ENCODE data around the gene ASPRV1. TPM values are rescaled to one million over a fixed set of nuclear protein-coding genes. Genes with fewer than 3 reads are reported as not detected.

ASPRV1 gene
- total RNA-seq, 2 donors from 2014 or later, result 0.84 to 0.91 TPM

- Mint-ChIP-seq H3K27me3 (ENCODE audit: insufficient read depth) (no peaks in the 10 kb centered on the region), H3K9me3 (no peaks in the 10 kb centered on the region), H3K4me1 (peaks cover 45% of the 10 kb centered on the region), H3K36me3 (ENCODE audit: low read depth) (no peaks in the 10 kb centered on the region), H3K27ac (peak overlapping the region; percentile 57), H3K4me3 (no peak overlapping the region)
- WGBS, 2 experiments (ENCODE audit: insufficient coverage in 1 of 2, insufficient read length in 1 of 2), result 74 to 78% methylated on average over 3 to 6 of the region's 6 CpGs
- H3K4me3 ChIP-seq (ENCODE audit: low read length), result no peak overlapping the region
- no peaks in the 10 kb centered on the region for H3K9me3 ChIP-seq (ENCODE audit: control insufficient read depth, low read length)
- H3K36me3 ChIP-seq (ENCODE audit: control insufficient read depth, insufficient read depth, low read length), result no peaks in the 10 kb centered on the region
- no peaks in the 10 kb centered on the region for H3K27me3 ChIP-seq (ENCODE audit: control insufficient read depth, insufficient read depth, low read length, poor library complexity, severe bottlenecking)
- peaks cover 17% of the 10 kb centered on the region for H3K4me1 ChIP-seq (ENCODE audit: control insufficient read depth, insufficient read depth, low read length)
- no peak overlapping the region for H3K9ac ChIP-seq (ENCODE audit: extremely low read depth, low read length, poor library complexity, severe bottlenecking)
- H3K27ac ChIP-seq (ENCODE audit: low read depth, low read length), result no peak overlapping the region
- DNase-seq, result peak; percentile 88
- TF ChIP-seq CTCF (conservative IDR thresholded peaks at IDR 0.05), result peak; percentile 66
These were observed 44.5 kb upstream of the ASPRV1 start for GRCh38 chr2:70005752-70006446.

GRCh38 chr2:70005216-70005615 is 43.8 kb upstream of the ASPRV1 start:
- 83 to 90% methylated on average over 1 of the region's 2 CpGs for WGBS, 2 experiments (ENCODE audit: insufficient coverage in 1 of 2, insufficient read length in 1 of 2)
- Histone ChIP-seq H3K27ac (ENCODE audit: low read depth, low read length) (no peak overlapping the region), H3K4me1 (ENCODE audit: control insufficient read depth, insufficient read depth, low read length) (peaks cover 17% of the 10 kb centered on the region), H3K27me3 (ENCODE audit: control insufficient read depth, insufficient read depth, low read length, poor library complexity, severe bottlenecking) (no peaks in the 10 kb centered on the region), H3K9ac (ENCODE audit: extremely low read depth, low read length, poor library complexity, severe bottlenecking) (no peak overlapping the region), H3K4me3 (ENCODE audit: low read length) (no peak overlapping the region), H3K9me3 (ENCODE audit: control insufficient read depth, low read length) (no peaks in the 10 kb centered on the region), H3K36me3 (ENCODE audit: control insufficient read depth, insufficient read depth, low read length) (no peaks in the 10 kb centered on the region)
- Mint-ChIP-seq H3K27ac (no peak overlapping the region), H3K4me1 (peaks cover 38% of the 10 kb centered on the region), H3K27me3 (ENCODE audit: insufficient read depth) (no peaks in the 10 kb centered on the region), H3K9me3 (no peaks in the 10 kb centered on the region), H3K4me3 (no peak overlapping the region), H3K36me3 (ENCODE audit: low read depth) (no peaks in the 10 kb centered on the region)
- TF ChIP-seq CTCF (conservative IDR thresholded peaks at IDR 0.05), result no peak
- no peak for DNase-seq

GRCh38 chr2:70003093-70003830 is 41.8 kb upstream of the ASPRV1 start:
- DNase-seq, result no peak
- H3K27me3 ChIP-seq (ENCODE audit: control insufficient read depth, insufficient read depth, low read length, poor library complexity, severe bottlenecking), result no peaks in the 10 kb centered on the region

More at GRCh38 chr2:70003093-70003830, 41.8 kb upstream of the ASPRV1 start:
- H3K4me3 ChIP-seq (ENCODE audit: low read length), result no peak overlapping the region
- no peak overlapping the region for H3K9ac ChIP-seq (ENCODE audit: extremely low read depth, low read length, poor library complexity, severe bottlenecking)
- H3K27me3 Mint-ChIP-seq (ENCODE audit: insufficient read depth), result no peaks in the 10 kb centered on the region
- no peaks in the 10 kb centered on the region for H3K36me3 Mint-ChIP-seq (ENCODE audit: low read depth)
- no peaks in the 10 kb centered on the region for H3K9me3 Mint-ChIP-seq
- H3K4me1 Mint-ChIP-seq, result peaks cover 41% of the 10 kb centered on the region
- TF ChIP-seq CTCF (conservative IDR thresholded peaks at IDR 0.05), result no peak
- peak overlapping the region; percentile 56 for H3K27ac Mint-ChIP-seq
- no peaks in the 10 kb centered on the region for H3K9me3 ChIP-seq (ENCODE audit: control insufficient read depth, low read length)
- WGBS, 2 experiments (ENCODE audit: insufficient coverage in 1 of 2, insufficient read length in 1 of 2), result 91 to 92% methylated on average over 3 to 6 of the region's 6 CpGs
- H3K36me3 ChIP-seq (ENCODE audit: control insufficient read depth, insufficient read depth, low read length), result no peaks in the 10 kb centered on the region
- peaks cover 19% of the 10 kb centered on the region for H3K4me1 ChIP-seq (ENCODE audit: control insufficient read depth, insufficient read depth, low read length)
- H3K4me3 Mint-ChIP-seq, result no peak overlapping the region
- H3K27ac ChIP-seq (ENCODE audit: low read depth, low read length), result no peak overlapping the region

Data from endodermal cell (in vitro differentiated cells).